GM12875 (cell line): ENCODE results near the gene PPP1CA.

ENCODE experiments used
- H3K4me3 ChIP-seq: one replicate; pipeline ENCODE4 v1.5.1; 2011; ENCODE audit warnings: low read depth, low read length, control low read depth
- TF ChIP-seq, protein P1 (sequence below): IDR thresholded peaks from 2 replicates; pipeline ENCODE4 v1.5.1; 2011; ENCODE audit warnings: low read depth, mild to moderate bottlenecking, control low read depth, inconsistent platforms, low read length, moderate library complexity, borderline replicate concordance; ENCODE audit not compliant: insufficient read depth

The PPP1CA gene

DNA sequence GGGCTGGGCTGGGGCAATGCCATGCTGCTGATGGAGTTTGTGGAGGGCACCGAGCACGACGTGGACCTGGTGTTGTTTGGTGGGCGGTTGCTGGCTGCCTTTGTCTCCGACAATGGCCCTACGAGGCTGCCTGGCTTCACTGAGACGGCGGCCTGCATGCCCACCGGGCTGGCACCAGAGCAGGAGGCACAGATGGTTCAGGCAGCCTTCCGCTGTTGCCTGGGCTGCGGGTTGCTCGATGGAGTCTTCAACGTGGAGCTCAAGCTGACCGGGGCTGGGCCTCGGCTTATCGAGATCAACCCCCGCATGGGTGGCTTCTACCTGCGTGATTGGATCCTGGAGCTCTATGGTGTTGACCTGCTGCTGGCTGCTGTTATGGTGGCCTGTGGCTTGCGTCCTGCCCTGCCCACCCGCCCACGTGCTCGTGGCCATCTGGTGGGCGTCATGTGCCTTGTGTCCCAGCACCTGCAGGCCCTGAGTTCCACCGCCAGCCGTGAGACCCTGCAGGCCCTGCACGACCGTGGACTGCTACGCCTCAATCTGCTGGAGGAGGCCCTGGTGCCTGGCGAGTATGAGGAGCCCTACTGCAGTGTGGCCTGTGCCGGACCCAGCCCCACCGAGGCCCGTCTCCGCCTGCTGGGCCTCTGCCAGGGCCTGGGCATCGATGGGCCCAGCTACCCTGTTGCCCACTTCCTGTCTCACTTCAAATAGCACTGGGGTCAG, 22.4 kb upstream of the PPP1CA start:
- no peak overlapping the region for H3K4me3 ChIP-seq
- TF ChIP-seq, protein P1, sequence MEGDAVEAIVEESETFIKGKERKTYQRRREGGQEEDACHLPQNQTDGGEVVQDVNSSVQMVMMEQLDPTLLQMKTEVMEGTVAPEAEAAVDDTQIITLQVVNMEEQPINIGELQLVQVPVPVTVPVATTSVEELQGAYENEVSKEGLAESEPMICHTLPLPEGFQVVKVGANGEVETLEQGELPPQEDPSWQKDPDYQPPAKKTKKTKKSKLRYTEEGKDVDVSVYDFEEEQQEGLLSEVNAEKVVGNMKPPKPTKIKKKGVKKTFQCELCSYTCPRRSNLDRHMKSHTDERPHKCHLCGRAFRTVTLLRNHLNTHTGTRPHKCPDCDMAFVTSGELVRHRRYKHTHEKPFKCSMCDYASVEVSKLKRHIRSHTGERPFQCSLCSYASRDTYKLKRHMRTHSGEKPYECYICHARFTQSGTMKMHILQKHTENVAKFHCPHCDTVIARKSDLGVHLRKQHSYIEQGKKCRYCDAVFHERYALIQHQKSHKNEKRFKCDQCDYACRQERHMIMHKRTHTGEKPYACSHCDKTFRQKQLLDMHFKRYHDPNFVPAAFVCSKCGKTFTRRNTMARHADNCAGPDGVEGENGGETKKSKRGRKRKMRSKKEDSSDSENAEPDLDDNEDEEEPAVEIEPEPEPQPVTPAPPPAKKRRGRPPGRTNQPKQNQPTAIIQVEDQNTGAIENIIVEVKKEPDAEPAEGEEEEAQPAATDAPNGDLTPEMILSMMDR, result no peak

DNA sequence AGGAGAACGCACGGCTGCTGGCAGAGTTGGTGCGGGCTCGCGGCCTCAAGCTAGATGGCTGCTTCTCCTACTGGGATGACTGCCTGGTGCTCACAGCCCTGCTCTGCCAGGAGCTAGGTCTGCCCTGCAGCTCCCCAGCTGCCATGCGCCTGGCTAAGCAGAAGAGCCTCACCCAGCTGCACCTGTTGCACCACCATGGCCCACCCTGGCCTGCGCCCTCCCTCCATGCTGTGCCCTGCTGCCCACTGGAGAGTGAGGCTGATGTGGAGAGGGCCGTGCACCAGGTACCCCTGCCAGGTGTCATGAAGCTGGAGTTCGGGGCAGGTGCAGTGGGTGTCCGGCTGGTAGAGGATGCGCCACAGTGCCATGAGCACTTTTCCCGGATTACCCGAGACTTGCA, 21.8 kb upstream of the PPP1CA start:
- H3K4me3 ChIP-seq, result no peak overlapping the region
- TF ChIP-seq, protein P1, result no peak

DNA sequence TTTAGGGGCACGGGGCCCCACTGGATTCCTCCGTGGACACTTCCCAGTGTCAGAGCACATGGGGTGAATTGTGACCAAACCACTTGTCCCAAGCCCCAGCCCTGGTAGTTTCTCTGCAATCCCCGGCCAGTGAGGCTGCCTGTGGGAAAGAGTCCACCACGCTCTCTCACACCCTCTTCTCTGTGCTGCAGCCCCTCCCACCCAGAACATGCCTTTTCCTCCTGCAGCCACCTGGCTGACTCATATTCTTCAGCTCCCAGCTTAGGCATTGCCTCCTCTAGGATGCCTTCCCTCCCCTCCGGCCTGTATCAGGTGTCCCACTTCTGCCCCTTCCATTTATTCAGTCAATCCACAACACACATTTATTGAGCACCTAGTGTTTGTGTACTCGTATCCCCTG, 21.2 kb upstream of the PPP1CA start:
- H3K4me3 ChIP-seq, result no peak overlapping the region
- TF ChIP-seq, protein P1, result no peak

DNA sequence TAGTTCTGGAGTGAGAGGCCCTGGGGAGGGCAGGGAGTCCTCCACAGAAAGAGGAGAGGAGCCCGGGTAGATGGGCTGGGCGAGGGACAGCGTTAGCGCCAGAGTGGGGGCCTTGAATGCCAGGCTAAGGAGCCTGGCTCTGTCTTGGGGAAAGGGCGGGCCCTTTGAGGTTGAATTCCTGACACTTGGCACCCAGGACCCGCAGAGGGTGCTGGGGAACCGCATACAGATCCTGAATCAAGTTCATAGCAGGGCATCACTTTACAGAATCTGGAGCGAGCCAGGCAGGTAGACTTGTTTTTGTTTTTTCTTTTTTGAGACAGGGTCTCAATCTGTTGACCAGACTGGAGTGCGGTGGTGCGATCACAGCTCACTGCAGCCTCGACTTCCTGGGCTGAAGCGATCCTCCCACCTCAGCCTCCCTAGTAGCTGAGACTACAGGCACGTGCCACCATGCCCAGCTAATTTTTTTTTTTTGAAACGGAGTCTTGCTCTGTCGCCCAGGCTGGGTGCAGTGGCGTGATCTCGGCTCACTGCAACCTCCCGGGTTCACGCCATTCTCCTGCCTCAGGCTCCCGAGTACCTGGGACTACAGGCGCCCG, 19.9 kb upstream of the PPP1CA start:
- TF ChIP-seq, protein P1, result no peak
- H3K4me3 ChIP-seq, result peak overlapping the region; percentile 33

DNA sequence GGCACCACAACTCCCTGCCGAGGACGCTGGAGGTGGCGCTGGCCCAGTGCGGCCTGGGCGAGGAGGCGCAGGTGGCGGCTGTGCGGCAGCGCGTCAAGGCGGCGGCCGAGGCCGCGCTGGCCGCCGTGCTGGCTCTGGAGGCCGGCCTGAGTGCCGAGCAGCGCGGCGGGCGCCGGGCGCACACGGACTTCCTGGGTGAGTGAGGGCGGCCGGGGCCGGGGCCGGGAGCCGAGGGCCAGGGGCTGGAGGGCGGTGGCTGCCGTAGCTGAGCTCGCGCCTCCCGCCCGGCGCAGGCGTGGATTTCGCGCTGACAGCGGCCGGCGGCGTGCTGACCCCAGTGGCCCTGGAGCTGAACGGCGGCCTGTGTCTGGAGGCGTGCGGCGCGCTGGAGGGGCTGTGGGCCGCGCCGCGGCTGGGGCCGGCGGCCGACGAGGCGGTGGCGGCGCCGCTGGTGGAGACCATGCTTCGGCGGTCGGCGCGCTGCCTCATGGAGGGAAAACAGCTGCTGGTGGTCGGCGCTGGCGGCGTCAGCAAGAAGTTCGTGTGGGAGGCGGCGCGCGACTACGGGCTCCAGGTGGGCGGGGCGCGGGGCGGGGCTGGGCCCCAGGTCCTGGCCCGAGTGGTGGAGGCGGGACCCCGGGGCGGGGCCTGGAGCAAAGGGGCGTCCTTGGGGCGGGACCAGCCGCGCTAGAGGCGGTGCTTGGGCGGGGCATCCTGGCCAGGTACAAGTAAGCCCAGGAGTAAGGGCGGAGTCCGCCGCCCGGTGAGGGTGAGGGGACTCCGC, 19.2 kb upstream of the PPP1CA start:
- TF ChIP-seq, protein P1, result no peak
- peak overlapping the region; percentile 50 for H3K4me3 ChIP-seq

DNA sequence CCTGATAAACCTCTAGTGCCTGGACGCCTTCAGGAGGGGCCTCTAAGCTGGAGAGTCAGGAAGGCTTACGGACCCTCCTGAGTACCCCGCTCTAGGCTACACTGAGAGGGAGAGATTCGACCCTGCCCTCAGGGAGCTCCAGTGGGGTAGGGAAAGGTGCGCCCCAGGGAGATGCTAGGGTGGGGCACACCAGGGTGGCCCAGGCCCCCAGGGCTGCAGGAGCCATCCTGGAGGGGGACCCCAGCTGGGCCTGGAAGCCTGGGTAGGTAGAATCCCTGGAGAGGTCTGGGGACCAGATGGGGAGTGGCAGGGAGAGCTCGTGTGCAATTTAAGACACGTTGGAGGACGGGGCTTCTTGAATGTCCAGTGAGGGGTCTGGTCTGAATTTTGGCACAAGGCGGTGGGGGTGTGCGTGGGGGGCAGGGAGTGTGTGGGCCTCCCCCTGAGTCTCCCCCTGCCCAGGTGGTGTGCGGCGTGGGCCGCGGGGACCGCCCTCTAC, 18.5 kb upstream of the PPP1CA start:
- TF ChIP-seq, protein P1, result no peak
- peak overlapping the region; percentile 50 for H3K4me3 ChIP-seq
